GM21515 (cell line): ENCODE measurements around the gene PPFIA1.
"Not testable (repeated sequence)": the region's sequence is repeated elsewhere in the genome, so short reads cannot be mapped to it uniquely, and the experiment has no call there.

Experiments
- ATAC-seq: cut with Tn5 transposase; IDR thresholded peaks from one replicate; pipeline ENCODE4 v1.9.1; 2021; ENCODE audit not compliant: unreplicated experiment

The PPFIA1 gene

GRCh38 chr11:70387564-70387963 is 117.1 kb downstream of the PPFIA1 start:
- ATAC-seq = no peak

- no peak for ATAC-seq
Observed at GRCh38 chr11:70389201-70389600, 118.7 kb downstream of the PPFIA1 start.

GRCh38 chr11:70390882-70391281 is 120.4 kb downstream of the PPFIA1 start:
- ATAC-seq = not testable (repeated sequence)

GRCh38 chr11:70394211-70394950 is 123.9 kb downstream of the PPFIA1 start:
- ATAC-seq = no peak

- peak; percentile 22 for ATAC-seq
Observed at GRCh38 chr11:70397336-70397982, 127.0 kb downstream of the PPFIA1 start.

GRCh38 chr11:70397983-70398833 is 127.7 kb downstream of the PPFIA1 start, which contains the start of gene CTTN:
TSS of gene CTTN (plus strand) at chr11:70398529. CDS start at chr11:70407298, 8,769 bp downstream.
- ATAC-seq = peak; percentile 53

- ATAC-seq = no peak
Observed at GRCh38 chr11:70398834-70399680, 128.6 kb downstream of the PPFIA1 start.

- ATAC-seq = no peak
Observed at GRCh38 chr11:70399681-70400112, 129.2 kb downstream of the PPFIA1 start.

- no peak for ATAC-seq
Observed at GRCh38 chr11:70400643-70401042, 130.2 kb downstream of the PPFIA1 start.

GRCh38 chr11:70402016-70402415 is 131.5 kb downstream of the PPFIA1 start:
- ATAC-seq = no peak

GRCh38 chr11:70402685-70403084 is 132.2 kb downstream of the PPFIA1 start:
- ATAC-seq = no peak

GRCh38 chr11:70404244-70404643 is 133.8 kb downstream of the PPFIA1 start:
- no peak for ATAC-seq

- ATAC-seq = no peak
Observed at GRCh38 chr11:70405679-70406395, 135.3 kb downstream of the PPFIA1 start.

GRCh38 chr11:70407121-70407520 is 136.6 kb downstream of the PPFIA1 start:
- no peak for ATAC-seq

GRCh38 chr11:70407814-70408213 is 137.3 kb downstream of the PPFIA1 start:
- no peak for ATAC-seq

- not testable (repeated sequence) for ATAC-seq
Observed at GRCh38 chr11:70408326-70408725, 137.8 kb downstream of the PPFIA1 start.

- no peak for ATAC-seq
Observed at GRCh38 chr11:70409437-70409836, 138.9 kb downstream of the PPFIA1 start.

GRCh38 chr11:70409871-70410270 is 139.4 kb downstream of the PPFIA1 start:
- ATAC-seq = no peak

GRCh38 chr11:70410276-70411205 is 140.1 kb downstream of the PPFIA1 start:
- no peak for ATAC-seq
